GM18517 (cell line): Measurements from ENCODE around the gene SNAI3.

Source experiments
- ATAC-seq: cut with Tn5 transposase; IDR thresholded peaks from one replicate; pipeline ENCODE4 v1.9.1; 2021; ENCODE audit warnings: mild to moderate bottlenecking, moderate library complexity; ENCODE audit not compliant: unreplicated experiment

Gene SNAI3

DNA sequence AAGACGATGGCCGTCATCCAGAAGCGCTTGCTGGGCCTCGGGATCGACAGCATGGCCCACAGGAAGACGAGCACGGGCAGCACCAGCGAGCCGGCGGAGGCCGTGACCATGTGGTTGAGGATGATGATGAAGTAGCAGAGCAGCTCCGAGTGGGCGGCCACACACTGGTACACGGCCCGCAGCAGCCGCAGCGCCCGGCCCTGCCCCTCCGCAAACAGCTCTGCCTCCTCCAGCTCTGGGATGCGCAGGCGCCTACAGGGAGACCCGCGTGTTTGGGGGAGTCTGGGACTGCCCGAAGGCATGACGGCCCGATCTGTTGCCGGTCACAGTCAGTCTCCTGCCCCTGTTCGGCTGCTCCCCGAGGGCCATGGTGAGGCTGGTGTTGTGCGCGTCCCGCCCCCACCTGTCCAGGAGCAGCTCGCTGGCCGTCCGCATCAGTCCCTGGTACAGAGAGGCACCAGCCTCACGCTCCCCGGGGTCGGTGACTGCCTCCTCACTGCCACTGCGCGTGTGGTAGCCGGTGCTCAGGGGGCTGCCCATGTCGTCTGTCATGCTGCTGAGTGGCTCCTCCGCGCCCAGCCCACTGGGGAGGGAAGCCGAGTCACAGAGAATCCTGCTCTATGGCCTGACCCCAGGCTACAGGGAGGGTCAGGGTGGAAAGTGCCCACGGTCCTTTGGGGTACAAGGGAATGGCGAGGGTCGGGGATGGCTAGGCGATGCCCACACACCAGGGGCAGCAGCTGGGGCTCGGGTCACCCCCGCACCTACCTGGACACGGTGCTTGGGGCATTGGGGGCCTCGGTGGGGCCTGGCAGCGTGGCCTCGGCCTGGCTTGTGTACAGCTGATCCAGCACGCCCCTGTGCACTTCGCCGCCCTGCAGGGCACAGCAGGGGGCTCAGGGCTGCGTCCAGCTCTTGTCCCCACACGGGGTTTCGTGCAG lies 35.8 kb upstream of the SNAI3 start:
- no peak for ATAC-seq

GRCh38 chr16:88721236-88721635 lies 34.9 kb upstream of the SNAI3 start:
- ATAC-seq: no peak

DNA sequence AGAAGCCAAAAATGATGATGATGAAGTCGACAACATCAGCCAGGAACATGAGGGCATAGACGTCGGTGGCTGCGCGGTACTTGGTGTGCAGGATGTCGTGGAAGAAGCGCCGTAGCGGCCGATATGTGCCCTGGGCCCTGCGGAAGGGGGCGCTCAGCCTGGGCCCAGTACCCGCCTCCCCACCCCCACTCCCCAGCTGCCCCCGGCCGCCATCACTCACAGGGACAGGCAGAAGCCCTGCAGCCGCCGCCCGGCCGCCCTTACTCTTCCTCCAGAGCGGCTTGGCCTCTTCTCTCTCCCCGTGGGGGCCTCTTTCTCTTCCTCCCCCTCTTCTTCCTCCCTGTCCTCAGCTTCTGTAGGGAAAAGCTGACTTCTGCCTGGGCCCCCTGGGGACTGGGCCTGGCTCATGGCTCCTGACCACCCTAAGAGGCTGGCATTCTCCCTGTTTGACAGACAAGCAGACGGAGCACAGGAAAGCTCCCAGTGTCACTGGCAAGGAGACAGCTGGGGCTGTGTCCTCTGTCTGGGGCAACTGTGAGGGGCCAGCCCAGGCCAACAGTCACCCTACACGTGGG lies 34.2 kb upstream of the SNAI3 start:
- ATAC-seq: no peak

- no peak for ATAC-seq
Observed at GRCh38 chr16:88719933-88720296, 33.6 kb upstream of the SNAI3 start.

GRCh38 chr16:88719267-88719932 lies 33.1 kb upstream of the SNAI3 start:
- ATAC-seq: no peak

GRCh38 chr16:88718178-88718577 lies 31.9 kb upstream of the SNAI3 start:
- ATAC-seq: no peak

- ATAC-seq: no peak
Observed at GRCh38 chr16:88716601-88717001, 30.3 kb upstream of the SNAI3 start.

- ATAC-seq: no peak
Observed at GRCh38 chr16:88716201-88716600, 29.9 kb upstream of the SNAI3 start.

- no peak for ATAC-seq
Observed at GRCh38 chr16:88715312-88716190, 29.2 kb upstream of the SNAI3 start.

- no peak for ATAC-seq
Observed at GRCh38 chr16:88714420-88715302, 28.4 kb upstream of the SNAI3 start.

DNA sequence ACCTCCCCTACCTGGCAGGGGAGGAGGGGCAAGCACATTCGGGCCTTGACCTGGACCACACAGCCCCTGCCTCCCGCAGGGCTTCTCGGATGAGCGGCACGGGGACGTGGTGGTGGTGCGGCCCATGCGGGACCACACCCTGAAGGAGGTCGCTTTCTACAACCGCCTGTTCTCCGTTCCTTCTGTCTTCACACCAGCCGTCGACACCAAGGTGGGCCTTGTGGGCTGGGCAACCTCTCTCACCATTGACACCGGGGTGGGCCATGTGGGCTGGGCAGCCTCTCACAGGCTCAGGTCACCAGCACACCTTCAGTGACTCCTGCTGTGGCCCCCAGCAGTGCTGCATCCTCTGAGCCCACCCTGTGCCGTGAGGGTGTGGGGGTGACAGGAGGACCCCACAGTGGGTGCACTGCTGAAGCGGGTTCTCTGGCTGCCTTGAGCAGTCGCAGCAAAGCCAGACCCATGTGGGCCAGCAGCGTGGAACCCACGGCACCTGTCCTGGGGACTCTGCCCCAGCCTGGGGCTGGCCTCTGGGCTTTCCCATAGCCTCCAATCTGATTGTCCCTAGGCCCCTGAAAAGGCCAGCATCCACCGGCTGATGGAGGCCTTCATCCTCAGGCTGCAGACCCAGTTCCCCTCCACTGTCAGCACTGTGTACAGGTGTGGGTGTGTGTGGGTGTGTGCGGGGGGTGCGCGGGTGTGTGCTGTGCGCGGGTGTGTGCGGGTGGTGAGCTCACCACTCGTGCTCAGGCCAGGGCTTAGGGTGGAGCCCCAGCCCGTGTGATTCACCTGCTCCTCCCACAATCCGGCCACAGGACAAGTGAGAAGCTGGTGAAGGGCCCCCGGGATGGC lies 27.5 kb upstream of the SNAI3 start:
- ATAC-seq: no peak

DNA sequence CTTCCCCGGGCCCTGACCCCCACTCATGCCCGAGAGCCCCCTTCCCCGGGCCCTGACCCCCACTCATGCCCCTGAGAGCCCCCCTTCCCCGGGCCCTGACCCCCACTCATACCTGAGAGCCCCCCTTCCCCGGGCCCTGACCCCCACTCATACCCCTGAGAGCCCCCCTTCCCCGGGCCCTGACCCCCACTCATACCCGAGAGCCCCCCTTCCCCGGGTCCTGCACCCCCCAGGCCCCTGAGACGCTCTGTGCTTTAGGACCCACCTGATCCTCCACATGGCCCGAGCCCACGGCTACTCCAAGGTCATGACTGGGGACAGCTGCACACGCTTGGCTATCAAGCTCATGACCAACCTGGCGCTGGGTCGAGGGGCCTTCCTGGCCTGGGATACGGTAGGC lies 26.7 kb upstream of the SNAI3 start:
- no peak for ATAC-seq

DNA sequence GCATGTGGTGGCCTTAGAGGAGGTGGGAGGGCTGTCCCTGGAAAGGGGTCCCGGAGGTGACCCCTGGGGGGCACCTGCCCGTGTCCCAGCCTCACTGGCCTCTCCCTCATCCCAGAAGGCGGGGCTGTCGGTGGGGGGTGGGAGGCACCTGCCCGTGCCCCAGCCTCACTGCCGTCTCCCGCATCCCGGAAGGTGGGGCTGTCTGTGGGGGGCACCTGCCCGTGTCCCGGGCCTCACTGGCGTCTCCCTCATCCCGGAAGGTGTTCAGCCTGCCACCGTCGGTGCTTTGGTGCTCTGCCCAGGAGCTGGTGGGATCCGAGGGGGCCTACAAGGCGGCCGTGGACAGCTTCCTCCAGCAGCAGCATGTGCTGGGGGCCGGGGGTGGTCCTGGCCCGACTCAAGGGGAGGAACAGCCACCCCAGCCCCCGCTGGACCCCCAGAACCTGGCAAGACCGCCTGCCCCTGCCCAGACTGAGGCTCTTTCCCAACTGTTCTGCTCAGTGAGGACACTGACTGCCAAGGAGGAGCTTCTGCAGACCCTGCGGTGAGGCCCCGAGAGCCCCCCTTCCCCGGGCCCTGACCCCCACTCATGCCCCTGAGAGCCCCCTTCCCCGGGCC lies 26.2 kb upstream of the SNAI3 start:
- ATAC-seq: no peak

DNA sequence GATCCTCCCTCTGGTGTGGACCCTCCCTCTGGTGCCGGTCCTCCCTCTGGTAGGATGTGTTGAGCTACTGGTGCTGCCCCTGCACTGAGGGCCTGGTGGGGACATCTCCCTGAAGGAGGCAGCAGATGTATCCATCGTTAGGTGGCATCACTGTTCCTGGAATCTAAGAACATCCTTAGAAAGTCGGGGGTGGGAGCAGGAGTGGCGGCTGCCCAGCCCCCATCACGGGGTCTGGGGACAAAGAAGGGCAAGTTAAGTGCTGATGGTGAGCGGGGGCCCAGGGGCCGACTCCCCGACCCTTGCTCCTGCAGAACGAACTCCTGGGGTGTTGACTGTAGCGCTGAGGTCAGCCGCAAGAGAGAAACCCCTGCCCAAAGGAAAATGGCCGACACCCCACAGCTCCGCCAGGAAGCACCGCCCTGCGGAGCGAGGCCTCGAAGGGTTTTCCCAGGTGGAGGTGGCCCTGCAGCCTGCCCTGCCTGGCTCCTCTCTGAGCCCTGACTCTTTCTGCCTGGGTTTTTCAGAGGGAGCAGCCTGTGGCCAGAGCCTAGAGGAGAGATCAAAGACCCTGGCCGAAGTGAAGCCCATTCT lies 25.5 kb upstream of the SNAI3 start:
- ATAC-seq: no peak

DNA sequence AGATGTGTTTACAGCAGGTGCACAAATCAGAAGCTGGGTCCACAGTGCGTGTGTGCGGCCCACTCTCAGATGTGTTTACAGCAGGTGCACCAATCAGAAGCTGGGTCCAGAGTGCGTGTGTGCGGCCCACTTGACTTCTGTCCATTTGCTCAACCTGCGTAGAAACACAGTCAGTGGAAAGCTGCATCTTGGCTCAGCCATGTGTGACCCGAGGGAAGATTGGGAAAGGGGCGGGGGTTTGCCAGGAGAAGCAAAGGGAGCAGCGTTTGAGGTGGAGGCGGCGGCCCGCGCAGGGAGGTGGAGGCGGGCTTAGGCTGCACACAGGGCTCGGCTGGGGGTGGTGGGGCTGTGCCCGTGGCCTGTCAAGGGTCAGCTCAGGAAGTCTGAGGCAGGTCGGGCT lies 24.2 kb upstream of the SNAI3 start:
- no peak for ATAC-seq

DNA sequence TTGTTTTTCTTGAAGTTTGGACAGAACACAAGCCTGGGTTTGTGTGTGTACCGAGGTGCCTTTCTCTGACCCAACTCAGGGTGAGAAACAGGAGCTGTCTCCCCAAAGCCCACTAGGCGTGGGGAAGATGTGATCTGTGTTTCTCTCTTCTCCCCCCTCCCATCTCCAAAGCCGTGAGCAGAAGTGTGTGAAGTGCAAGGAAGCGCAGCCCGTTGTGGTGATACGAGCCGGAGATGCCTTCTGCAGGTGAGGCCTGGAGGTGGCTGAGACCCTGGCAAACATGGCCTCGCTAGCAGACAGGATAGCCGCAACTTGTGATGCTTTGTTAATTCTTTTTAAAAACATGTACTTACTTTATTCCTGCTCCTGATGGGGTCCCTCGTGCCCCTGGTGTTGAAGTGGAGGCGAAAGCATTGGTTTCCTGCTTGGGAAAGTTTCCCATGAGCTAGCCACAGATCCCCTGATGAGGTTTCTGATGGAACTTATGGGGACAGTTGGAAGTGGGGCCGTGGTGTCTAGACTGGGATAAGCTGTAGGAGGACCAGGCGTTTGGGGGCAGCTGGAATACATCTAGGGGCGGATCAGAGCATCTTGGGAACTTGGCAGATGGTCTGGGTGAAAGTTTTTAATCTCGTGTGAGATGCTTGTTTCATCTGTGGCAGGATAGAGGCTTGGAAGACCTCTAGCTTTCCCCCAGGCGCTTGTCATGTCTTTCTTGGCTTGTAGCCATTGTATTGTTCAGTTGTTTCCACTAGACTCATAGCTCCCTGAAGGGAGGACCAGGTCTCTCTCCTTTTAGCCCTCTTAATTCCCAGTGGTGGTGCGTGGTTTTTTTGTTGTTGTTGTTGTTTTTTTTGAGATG lies 20.9 kb upstream of the SNAI3 start:
- ATAC-seq: no peak

DNA sequence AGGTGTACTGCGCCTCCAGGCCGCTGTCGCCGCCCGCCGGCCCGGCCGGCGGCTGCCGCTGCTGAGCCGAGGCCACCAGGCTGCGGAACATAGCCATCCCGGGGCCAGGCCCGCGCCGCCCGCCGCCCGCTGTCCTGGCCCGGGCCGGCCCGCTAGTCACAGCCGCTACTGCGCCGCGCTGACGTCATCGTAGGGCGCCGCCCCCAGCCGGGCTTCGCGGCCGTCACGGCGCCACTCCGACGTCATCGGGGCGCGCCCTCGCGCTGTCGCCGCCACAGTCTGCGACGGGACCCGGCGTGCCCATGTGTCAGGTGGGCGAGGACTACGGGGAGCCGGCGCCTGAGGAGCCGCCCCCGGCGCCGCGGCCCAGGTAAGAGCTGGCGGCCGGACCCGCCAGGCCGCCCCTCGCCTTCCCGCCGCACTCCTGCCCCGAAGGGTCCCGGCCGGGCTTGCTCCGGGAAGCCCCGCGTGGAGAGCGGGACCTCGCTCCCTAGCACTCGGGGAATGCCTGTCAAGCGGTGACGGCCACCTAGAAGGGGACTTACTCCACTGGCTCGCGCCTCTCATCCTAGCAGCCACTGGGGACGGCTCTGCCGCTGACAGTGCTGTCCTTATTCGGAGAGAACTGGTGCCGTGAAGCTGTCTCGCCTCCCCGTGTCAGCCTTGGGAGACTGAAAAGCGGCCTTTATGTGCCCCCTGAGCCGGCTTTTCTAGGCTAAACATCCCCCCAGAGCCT lies 20.1 kb upstream of the SNAI3 start, which contains the start of the genes CTU2 and RNF166:
Gene CTU2 (plus strand): TSS at position 275 of the 736 bp plus-strand sequence. CDS start 28 bp downstream, at position 303.
Gene RNF166 (minus strand): TSS at position 180 of the 736 bp plus-strand sequence. CDS start 83 bp downstream, at position 97.
- peak; percentile 54 for ATAC-seq
